Measurements from ENCODE around the gene ADORA1.

The ADORA1 gene

GRCh38 chr1:203171341-203172183, 44.0 kb downstream of the ADORA1 start:
- no peaks in the 10 kb centered on the region for H3K4me1 ChIP-seq (ENCODE audit: control insufficient read depth, insufficient read depth, low read length)
- H3K4me3 ChIP-seq (ENCODE audit: low read depth, low read length) = no peak overlapping the region
- H3K9me3 ChIP-seq (ENCODE audit: control insufficient read depth, insufficient read depth, low read length) = no peaks in the 10 kb centered on the region
- H3K27me3 ChIP-seq (ENCODE audit: control insufficient read depth, insufficient read depth, low read length) = no peaks in the 10 kb centered on the region
- H3K36me3 ChIP-seq (ENCODE audit: control insufficient read depth, insufficient read depth, low read length) = no peaks in the 10 kb centered on the region
- no peak overlapping the region for H3K9ac ChIP-seq (ENCODE audit: low read depth, low read length)
- no peak overlapping the region for H3K27ac ChIP-seq (ENCODE audit: low read depth, low read length)

GRCh38 chr1:203172184-203173010, 44.9 kb downstream of the ADORA1 start:
- H3K4me1 ChIP-seq (ENCODE audit: control insufficient read depth, insufficient read depth, low read length) = no peaks in the 10 kb centered on the region; the same call in 1 of the 2 replicates
- no peak overlapping the region for H3K4me3 ChIP-seq (ENCODE audit: low read depth, low read length)
- H3K27ac ChIP-seq (ENCODE audit: low read depth, low read length) = no peak overlapping the region

GRCh38 chr1:203173011-203173555, 45.6 kb downstream of the ADORA1 start:
- Histone ChIP-seq H3K27me3 (ENCODE audit: control insufficient read depth, insufficient read depth, low read length) (no peaks in the 10 kb centered on the region), H3K9me3 (ENCODE audit: control insufficient read depth, insufficient read depth, low read length) (no peaks in the 10 kb centered on the region), H3K27ac (ENCODE audit: low read depth, low read length) (no peak overlapping the region), H3K4me3 (ENCODE audit: low read depth, low read length) (no peak overlapping the region), H3K9ac (ENCODE audit: low read depth, low read length) (no peak overlapping the region), H3K36me3 (ENCODE audit: control insufficient read depth, insufficient read depth, low read length) (no peaks in the 10 kb centered on the region), H3K4me1 (ENCODE audit: control insufficient read depth, insufficient read depth, low read length) (peaks cover 4% of the 10 kb centered on the region; the same call in 1 of the 2 replicates)

More at GRCh38 chr1:203172184-203173010, 44.9 kb downstream of the ADORA1 start:
- H3K9me3 ChIP-seq (ENCODE audit: control insufficient read depth, insufficient read depth, low read length) = no peaks in the 10 kb centered on the region
- H3K36me3 ChIP-seq (ENCODE audit: control insufficient read depth, insufficient read depth, low read length) = no peaks in the 10 kb centered on the region
- H3K27me3 ChIP-seq (ENCODE audit: control insufficient read depth, insufficient read depth, low read length) = no peaks in the 10 kb centered on the region
- H3K9ac ChIP-seq (ENCODE audit: low read depth, low read length) = no peak overlapping the region

GRCh38 chr1:203173566-203173965, 46.0 kb downstream of the ADORA1 start:
- no peaks in the 10 kb centered on the region for H3K9me3 ChIP-seq (ENCODE audit: control insufficient read depth, insufficient read depth, low read length)

GRCh38 chr1:203174324-203174985, 46.9 kb downstream of the ADORA1 start:
- no peak overlapping the region for H3K4me3 ChIP-seq (ENCODE audit: low read depth, low read length)
- no peaks in the 10 kb centered on the region for H3K27me3 ChIP-seq (ENCODE audit: control insufficient read depth, insufficient read depth, low read length)
- H3K9ac ChIP-seq (ENCODE audit: low read depth, low read length) = no peak overlapping the region
- peaks cover 4% of the 10 kb centered on the region; the same call in 1 of the 2 replicates for H3K4me1 ChIP-seq (ENCODE audit: control insufficient read depth, insufficient read depth, low read length)
- no peaks in the 10 kb centered on the region for H3K9me3 ChIP-seq (ENCODE audit: control insufficient read depth, insufficient read depth, low read length)
- no peaks in the 10 kb centered on the region for H3K36me3 ChIP-seq (ENCODE audit: control insufficient read depth, insufficient read depth, low read length)
- no peak overlapping the region for H3K27ac ChIP-seq (ENCODE audit: low read depth, low read length)

More at GRCh38 chr1:203173566-203173965, 46.0 kb downstream of the ADORA1 start:
- Histone ChIP-seq H3K9ac (ENCODE audit: low read depth, low read length) (no peak overlapping the region), H3K27me3 (ENCODE audit: control insufficient read depth, insufficient read depth, low read length) (no peaks in the 10 kb centered on the region), H3K4me3 (ENCODE audit: low read depth, low read length) (no peak overlapping the region), H3K27ac (ENCODE audit: low read depth, low read length) (no peak overlapping the region), H3K36me3 (ENCODE audit: control insufficient read depth, insufficient read depth, low read length) (no peaks in the 10 kb centered on the region), H3K4me1 (ENCODE audit: control insufficient read depth, insufficient read depth, low read length) (peaks cover 4% of the 10 kb centered on the region; the same call in 1 of the 2 replicates)

- peaks cover 4% of the 10 kb centered on the region; the same call in 1 of the 2 replicates for H3K4me1 ChIP-seq (ENCODE audit: control insufficient read depth, insufficient read depth, low read length)
- no peak within 1 kb of the TSS for H3K27ac ChIP-seq (ENCODE audit: low read depth, low read length)
- no peak within 1 kb of the TSS for H3K4me3 ChIP-seq (ENCODE audit: low read depth, low read length)
- H3K27me3 ChIP-seq (ENCODE audit: control insufficient read depth, insufficient read depth, low read length) = no peaks in the 10 kb centered on the region
- no peaks in the 10 kb centered on the region for H3K36me3 ChIP-seq (ENCODE audit: control insufficient read depth, insufficient read depth, low read length)
- no peak within 1 kb of the TSS for H3K9ac ChIP-seq (ENCODE audit: low read depth, low read length)
- H3K9me3 ChIP-seq (ENCODE audit: control insufficient read depth, insufficient read depth, low read length) = no peaks in the 10 kb centered on the region
Measured at GRCh38 chr1:203175237-203175826, 47.8 kb downstream of the ADORA1 start, which contains the start of gene MYBPH. Gene MYBPH (minus strand): TSS chr1:203175826. CDS start chr1:203175755, 71 bp downstream.

- no peak overlapping the region for H3K4me3 ChIP-seq (ENCODE audit: low read depth, low read length)
- peaks cover 4% of the 10 kb centered on the region; the same call in 1 of the 2 replicates for H3K4me1 ChIP-seq (ENCODE audit: control insufficient read depth, insufficient read depth, low read length)
- no peaks in the 10 kb centered on the region for H3K27me3 ChIP-seq (ENCODE audit: control insufficient read depth, insufficient read depth, low read length)
- H3K9me3 ChIP-seq (ENCODE audit: control insufficient read depth, insufficient read depth, low read length) = no peaks in the 10 kb centered on the region
- H3K27ac ChIP-seq (ENCODE audit: low read depth, low read length) = no peak overlapping the region
- no peaks in the 10 kb centered on the region for H3K36me3 ChIP-seq (ENCODE audit: control insufficient read depth, insufficient read depth, low read length)
- H3K9ac ChIP-seq (ENCODE audit: low read depth, low read length) = no peak overlapping the region
Measured at GRCh38 chr1:203175827-203176241, 48.3 kb downstream of the ADORA1 start.

- Histone ChIP-seq H3K4me1 (ENCODE audit: control insufficient read depth, insufficient read depth, low read length) (peaks cover 4% of the 10 kb centered on the region; the same call in 1 of the 2 replicates), H3K27ac (ENCODE audit: low read depth, low read length) (no peak overlapping the region), H3K4me3 (ENCODE audit: low read depth, low read length) (no peak overlapping the region)
Measured at GRCh38 chr1:203176273-203177035, 48.9 kb downstream of the ADORA1 start.

GRCh38 chr1:203177036-203177405, 49.5 kb downstream of the ADORA1 start:
- H3K27me3 ChIP-seq (ENCODE audit: control insufficient read depth, insufficient read depth, low read length) = no peaks in the 10 kb centered on the region
- no peak overlapping the region for H3K4me3 ChIP-seq (ENCODE audit: low read depth, low read length)
- no peaks in the 10 kb centered on the region for H3K36me3 ChIP-seq (ENCODE audit: control insufficient read depth, insufficient read depth, low read length)
- H3K9ac ChIP-seq (ENCODE audit: low read depth, low read length) = no peak overlapping the region
- no peaks in the 10 kb centered on the region for H3K9me3 ChIP-seq (ENCODE audit: control insufficient read depth, insufficient read depth, low read length)
- peaks cover 4% of the 10 kb centered on the region; the same call in 1 of the 2 replicates for H3K4me1 ChIP-seq (ENCODE audit: control insufficient read depth, insufficient read depth, low read length)
- no peak overlapping the region for H3K27ac ChIP-seq (ENCODE audit: low read depth, low read length)

More at GRCh38 chr1:203176273-203177035, 48.9 kb downstream of the ADORA1 start:
- Histone ChIP-seq H3K9me3 (ENCODE audit: control insufficient read depth, insufficient read depth, low read length) (no peaks in the 10 kb centered on the region), H3K27me3 (ENCODE audit: control insufficient read depth, insufficient read depth, low read length) (no peaks in the 10 kb centered on the region), H3K36me3 (ENCODE audit: control insufficient read depth, insufficient read depth, low read length) (no peaks in the 10 kb centered on the region), H3K9ac (ENCODE audit: low read depth, low read length) (no peak overlapping the region)
